Natural killer cell (primary cell): ENCODE results near the gene NWD2. TPM values are rescaled to one million over a fixed set of nuclear protein-coding genes. Genes with fewer than 3 reads are reported as not detected.
A peak's percentile ranks its signal among the peaks of the same experiment; 100 is the strongest.

ENCODE experiments used
- ATAC-seq, 3 donors: fragments of 150-1000 bp in 2 of 3; fragments of 200-7000 bp in 1 of 3; cut with Tn5 transposase; 1 replicate in 1 of 3; 2 replicates in 2 of 3; pipeline ENCODE4 v1.10.0; 2021; ENCODE audit warnings: mild to moderate bottlenecking in 2 of 3, moderate library complexity in 2 of 3
- DNase-seq, 2 donors: peaks; one replicate each; pipeline versions ENCODE4 v3.0.0 to v3.0.0-alpha.2; 2013 to 2021; ENCODE audit warnings: mixed read lengths in 1 of 2
- H3K27ac ChIP-seq: one replicate; pipeline ENCODE4 v1.5.1; 2013; ENCODE audit warnings: mild to moderate bottlenecking, low read length
- H3K27me3 ChIP-seq: one replicate; pipeline ENCODE4 v1.6.1; 2013; ENCODE audit warnings: low read length; ENCODE audit not compliant: control insufficient read depth, insufficient read depth
- H3K36me3 ChIP-seq: one replicate; pipeline ENCODE4 v1.6.1; 2013; ENCODE audit warnings: low read length; ENCODE audit not compliant: control insufficient read depth, insufficient read depth
- H3K4me1 ChIP-seq: one replicate; pipeline ENCODE4 v1.6.1; 2013; ENCODE audit warnings: low read length; ENCODE audit not compliant: control insufficient read depth, insufficient read depth
- H3K4me3 ChIP-seq: one replicate; pipeline ENCODE4 v1.5.1; 2013; ENCODE audit warnings: low read length
- H3K9me3 ChIP-seq: one replicate; pipeline ENCODE4 v1.6.1; 2013; ENCODE audit warnings: low read length; ENCODE audit not compliant: control insufficient read depth, insufficient read depth
- H3K27ac Mint-ChIP-seq, 2 donors: one replicate each; pipeline ENCODE4 v1.8.0; 2022; ENCODE audit warnings: mild to moderate bottlenecking in 2 of 2, mixed read lengths in 2 of 2, moderate library complexity in 1 of 2
- H3K27me3 Mint-ChIP-seq, 2 donors: one replicate each; pipeline ENCODE4 v1.8.0; 2022; ENCODE audit warnings: low read depth in 2 of 2, mixed read lengths in 2 of 2
- H3K36me3 Mint-ChIP-seq: one replicate; pipeline ENCODE4 v1.8.0; 2022; ENCODE audit warnings: mixed read lengths
- H3K4me1 Mint-ChIP-seq, 2 donors: one replicate each; pipeline ENCODE4 v1.8.0; 2022; ENCODE audit warnings: mixed read lengths in 2 of 2
- H3K4me3 Mint-ChIP-seq: one replicate; pipeline ENCODE4 v1.8.0; 2022; ENCODE audit warnings: mild to moderate bottlenecking, moderate library complexity, mixed read lengths
- H3K9me3 Mint-ChIP-seq, 2 donors: one replicate each; pipeline ENCODE4 v1.8.0; 2022; ENCODE audit warnings: mixed read lengths in 2 of 2
- WGBS: methylation state at CpG from one replicate; pipeline ENCODE4 v1.1.7; 2013; ENCODE audit warnings: missing lambda C conversion rate; ENCODE audit not compliant: insufficient coverage; 5-methylcytosine and 5-hydroxymethylcytosine counted together
- intact Hi-C: fragments of 100-400 bp; cut with micrococcal nuclease; formaldehyde crosslinking; loops from one replicate; pipeline ENCODE4 v1.14.2; 2022
- total RNA-seq, 4 donors: library from RNA; stranded (reverse); fragments of 120-200 nt in 1 of 4; gene quantifications; one replicate each; pipeline versions ENCODE4 v1.2.3 to v1.2.4, GENCODE V29; 2013 to 2022
- TF ChIP-seq, protein P1 (sequence below): fragments of 200-600 bp; IDR thresholded peaks from one replicate; pipeline ENCODE4 v1.8.0; 2022; ENCODE audit warnings: antibody characterized with exemption

Gene NWD2
- total RNA-seq, 3 donors from 2014 or later (not counting 1 experiment from before 2014, with no cell fraction given): not detected

GRCh38 chr4:37451656-37452055 is 207.1 kb downstream of the NWD2 start:
- no peak overlapping the region for H3K27ac ChIP-seq
- Mint-ChIP-seq H3K4me1 (peaks cover 0 to 6% of the 10 kb centered on the region in 2 donors), H3K27ac (no peak overlapping the region), H3K4me3 (no peak overlapping the region), H3K9me3 (no peaks in the 10 kb centered on the region), H3K27me3 (peaks cover 35 to 55% of the 10 kb centered on the region in 2 donors), H3K36me3 (no peaks in the 10 kb centered on the region)
- peaks cover 23% of the 10 kb centered on the region for H3K27me3 ChIP-seq
- H3K9me3 ChIP-seq: no peaks in the 10 kb centered on the region
- TF ChIP-seq, protein P1, sequence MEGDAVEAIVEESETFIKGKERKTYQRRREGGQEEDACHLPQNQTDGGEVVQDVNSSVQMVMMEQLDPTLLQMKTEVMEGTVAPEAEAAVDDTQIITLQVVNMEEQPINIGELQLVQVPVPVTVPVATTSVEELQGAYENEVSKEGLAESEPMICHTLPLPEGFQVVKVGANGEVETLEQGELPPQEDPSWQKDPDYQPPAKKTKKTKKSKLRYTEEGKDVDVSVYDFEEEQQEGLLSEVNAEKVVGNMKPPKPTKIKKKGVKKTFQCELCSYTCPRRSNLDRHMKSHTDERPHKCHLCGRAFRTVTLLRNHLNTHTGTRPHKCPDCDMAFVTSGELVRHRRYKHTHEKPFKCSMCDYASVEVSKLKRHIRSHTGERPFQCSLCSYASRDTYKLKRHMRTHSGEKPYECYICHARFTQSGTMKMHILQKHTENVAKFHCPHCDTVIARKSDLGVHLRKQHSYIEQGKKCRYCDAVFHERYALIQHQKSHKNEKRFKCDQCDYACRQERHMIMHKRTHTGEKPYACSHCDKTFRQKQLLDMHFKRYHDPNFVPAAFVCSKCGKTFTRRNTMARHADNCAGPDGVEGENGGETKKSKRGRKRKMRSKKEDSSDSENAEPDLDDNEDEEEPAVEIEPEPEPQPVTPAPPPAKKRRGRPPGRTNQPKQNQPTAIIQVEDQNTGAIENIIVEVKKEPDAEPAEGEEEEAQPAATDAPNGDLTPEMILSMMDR: no peak
- ATAC-seq: no peak
- WGBS: 100% methylated on average over 1 of the region's 2 CpGs
- intact Hi-C loops: no loop called here
- DNase-seq: no peak
- H3K36me3 ChIP-seq: no peaks in the 10 kb centered on the region
- peaks cover 10% of the 10 kb centered on the region for H3K4me1 ChIP-seq
- H3K4me3 ChIP-seq: no peak overlapping the region

GRCh38 chr4:37452952-37453280 is 208.4 kb downstream of the NWD2 start:
- H3K36me3 Mint-ChIP-seq: no peaks in the 10 kb centered on the region
- intact Hi-C loops: no loop called here
- no peak overlapping the region for H3K4me3 ChIP-seq

GRCh38 chr4:37453281-37453998 is 208.9 kb downstream of the NWD2 start:
- Mint-ChIP-seq H3K9me3 (no peaks in the 10 kb centered on the region), H3K27ac (no peak overlapping the region), H3K36me3 (no peaks in the 10 kb centered on the region), H3K27me3 (peaks cover 41 to 69% of the 10 kb centered on the region in 2 donors), H3K4me3 (peak overlapping the region; percentile 51), H3K4me1 (peaks cover 0 to 6% of the 10 kb centered on the region in 2 donors)
- TF ChIP-seq, protein P1: no peak
- peak in 1 of 2 donors; percentile 56 for DNase-seq
- Histone ChIP-seq H3K27ac (no peak overlapping the region), H3K4me1 (peaks cover 10% of the 10 kb centered on the region), H3K27me3 (peaks cover 26% of the 10 kb centered on the region), H3K9me3 (no peaks in the 10 kb centered on the region), H3K36me3 (no peaks in the 10 kb centered on the region), H3K4me3 (peak overlapping the region; percentile 27)
- intact Hi-C loops: no loop called here
- peak; percentile 44 to 75 (median 61) for ATAC-seq
- 2% methylated on average over 56 of the region's 56 CpGs for whole genome bisulfite sequencing

More at GRCh38 chr4:37452952-37453280, 208.4 kb downstream of the NWD2 start:
- no peak overlapping the region for H3K27ac Mint-ChIP-seq
- Histone ChIP-seq H3K9me3 (no peaks in the 10 kb centered on the region), H3K36me3 (no peaks in the 10 kb centered on the region), H3K27me3 (peaks cover 26% of the 10 kb centered on the region), H3K27ac (no peak overlapping the region), H3K4me1 (peaks cover 10% of the 10 kb centered on the region)
- TF ChIP-seq, protein P1: no peak
- no peak for ATAC-seq
- 0% methylated on average over 3 of the region's 3 CpGs for WGBS
- peaks cover 40 to 67% of the 10 kb centered on the region in 2 donors for H3K27me3 Mint-ChIP-seq
- H3K4me3 Mint-ChIP-seq: peak overlapping the region; percentile 51
- DNase-seq: peak in 1 of 2 donors; percentile 66
- H3K4me1 Mint-ChIP-seq: peaks cover 0 to 6% of the 10 kb centered on the region in 2 donors
- H3K9me3 Mint-ChIP-seq: no peaks in the 10 kb centered on the region
